Bone marrow (tissue), 2 donors: ENCODE results near the gene HNRNPF.

ENCODE experiments used
- DNase-seq, 2 donors: peaks; one replicate each; lab custom pipeline; 2025; lab: John Stamatoyannopoulos, UW

Gene HNRNPF

GRCh38 chr10:43376828-43377423 lies 32.1 kb downstream of the HNRNPF start:
- no peak for DNase-seq

DNA sequence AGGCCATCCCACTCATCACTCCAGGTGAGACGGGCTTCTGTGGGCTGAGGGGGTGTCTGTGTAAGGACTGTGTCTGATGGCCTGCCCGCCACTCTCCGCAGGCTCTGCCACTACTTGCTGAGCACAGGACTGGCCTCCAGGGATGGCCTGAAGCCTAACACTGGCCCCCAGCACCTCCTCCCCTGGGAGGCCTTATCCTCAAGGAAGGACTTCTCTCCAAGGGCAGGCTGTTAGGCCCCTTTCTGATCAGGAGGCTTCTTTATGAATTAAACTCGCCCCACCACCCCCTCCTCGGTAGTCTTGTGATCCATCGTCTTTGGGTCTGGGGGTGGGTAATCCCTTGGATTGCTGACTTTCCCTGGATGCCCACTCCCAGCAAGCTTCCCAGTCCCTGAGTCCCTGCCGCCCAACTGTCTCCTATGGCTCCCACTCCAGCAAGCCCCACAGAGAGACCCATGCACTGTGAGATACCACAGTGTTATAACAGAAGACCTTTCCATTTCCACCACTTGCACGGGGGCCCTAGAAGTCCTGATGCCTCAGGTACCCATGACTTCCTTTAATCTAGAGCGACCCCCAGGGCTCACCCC lies 32.8 kb downstream of the HNRNPF start:
- no peak for DNase-seq

DNA sequence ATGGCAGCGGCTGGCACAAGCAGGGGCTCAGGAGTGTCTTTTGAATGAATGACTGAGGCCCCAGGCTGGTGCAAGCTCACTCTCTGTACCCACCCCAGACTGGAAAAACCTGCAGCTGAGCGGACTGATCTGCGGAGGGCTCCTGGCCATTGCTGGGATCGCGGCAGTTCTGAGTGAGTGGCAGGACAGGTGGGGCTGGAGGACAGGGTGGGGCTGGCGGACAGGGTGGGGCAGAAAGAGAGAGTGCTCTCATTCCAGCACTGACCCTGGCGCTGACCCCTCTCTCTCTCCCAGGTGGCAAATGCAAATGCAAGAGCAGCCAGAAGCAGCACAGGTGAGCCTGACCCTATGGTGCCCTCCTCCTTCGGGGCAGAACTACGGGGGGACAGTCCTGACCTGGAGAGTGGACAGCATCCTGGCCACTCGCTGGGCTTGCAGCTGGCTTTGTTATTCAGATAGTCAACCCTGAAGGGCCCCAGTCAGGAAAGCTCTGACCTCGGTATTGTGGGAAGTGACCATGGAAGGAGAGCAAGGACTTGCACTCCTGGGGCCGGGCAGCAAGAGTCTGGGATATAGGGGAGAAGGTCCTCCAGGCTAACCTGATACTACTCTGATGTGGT lies 33.5 kb downstream of the HNRNPF start:
- DNase-seq = no peak

- no peak for DNase-seq
Measured at GRCh38 chr10:43374194-43374593, 34.8 kb downstream of the HNRNPF start.

- DNase-seq = no peak
Measured at GRCh38 chr10:43373461-43373860, 35.5 kb downstream of the HNRNPF start.

- DNase-seq = no peak
Measured at GRCh38 chr10:43372765-43373361, 36.1 kb downstream of the HNRNPF start.

- no peak for DNase-seq
Measured at GRCh38 chr10:43371418-43371817, 37.6 kb downstream of the HNRNPF start, which contains the start of gene FXYD4. Gene FXYD4 (plus strand): TSS chr10:43371636. CDS start chr10:43373747, 2,111 bp downstream.

DNA sequence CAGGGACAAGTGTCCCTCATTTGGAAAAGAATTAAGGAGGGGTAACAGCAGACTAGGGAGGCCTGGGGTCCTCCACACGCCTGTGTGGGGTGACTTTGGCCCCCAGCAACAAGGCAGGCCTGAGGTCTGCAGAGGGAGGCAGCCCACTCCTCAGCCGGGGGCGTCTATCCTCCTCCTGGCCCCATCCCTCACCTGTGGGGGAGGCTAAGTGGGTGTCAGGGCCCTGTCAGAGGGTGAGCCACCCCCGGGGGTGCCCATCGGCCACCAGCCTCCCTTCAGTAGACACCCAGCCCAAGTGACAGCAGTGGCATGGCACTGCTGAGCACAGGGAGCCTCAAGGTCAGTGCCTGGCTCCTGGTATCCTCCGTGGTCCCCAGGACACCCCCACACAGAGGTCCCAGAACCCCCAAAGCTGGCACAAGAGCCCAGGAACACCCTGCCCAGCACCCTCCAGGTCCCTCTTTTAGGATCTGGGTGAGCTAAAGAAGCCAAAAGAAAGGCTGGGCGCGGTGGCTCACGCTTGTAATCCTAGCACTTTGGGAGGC lies 38.2 kb downstream of the HNRNPF start:
- DNase-seq = no peak

- DNase-seq = no peak
Measured at GRCh38 chr10:43369921-43370320, 39.1 kb downstream of the HNRNPF start.

DNA sequence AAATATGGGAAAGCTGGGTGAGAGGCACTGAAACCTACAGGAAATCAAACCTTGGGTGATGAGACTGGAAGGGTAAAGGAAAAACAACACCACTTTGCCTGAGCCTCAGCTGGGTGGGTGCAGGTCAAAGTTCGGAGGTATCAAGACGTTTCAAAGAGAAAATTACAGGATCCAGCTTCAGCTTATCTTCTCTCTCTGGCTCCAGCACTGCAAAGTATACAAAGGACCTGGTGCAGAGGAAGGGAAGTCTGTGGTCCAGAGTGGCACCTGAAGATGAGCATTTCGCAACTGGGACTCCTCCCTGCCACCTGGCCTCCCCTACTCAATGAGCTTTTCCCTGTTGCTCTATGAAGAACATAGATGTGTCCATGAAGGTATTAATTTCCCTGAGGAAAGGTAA lies 44.0 kb downstream of the HNRNPF start:
- DNase-seq = no peak

DNA sequence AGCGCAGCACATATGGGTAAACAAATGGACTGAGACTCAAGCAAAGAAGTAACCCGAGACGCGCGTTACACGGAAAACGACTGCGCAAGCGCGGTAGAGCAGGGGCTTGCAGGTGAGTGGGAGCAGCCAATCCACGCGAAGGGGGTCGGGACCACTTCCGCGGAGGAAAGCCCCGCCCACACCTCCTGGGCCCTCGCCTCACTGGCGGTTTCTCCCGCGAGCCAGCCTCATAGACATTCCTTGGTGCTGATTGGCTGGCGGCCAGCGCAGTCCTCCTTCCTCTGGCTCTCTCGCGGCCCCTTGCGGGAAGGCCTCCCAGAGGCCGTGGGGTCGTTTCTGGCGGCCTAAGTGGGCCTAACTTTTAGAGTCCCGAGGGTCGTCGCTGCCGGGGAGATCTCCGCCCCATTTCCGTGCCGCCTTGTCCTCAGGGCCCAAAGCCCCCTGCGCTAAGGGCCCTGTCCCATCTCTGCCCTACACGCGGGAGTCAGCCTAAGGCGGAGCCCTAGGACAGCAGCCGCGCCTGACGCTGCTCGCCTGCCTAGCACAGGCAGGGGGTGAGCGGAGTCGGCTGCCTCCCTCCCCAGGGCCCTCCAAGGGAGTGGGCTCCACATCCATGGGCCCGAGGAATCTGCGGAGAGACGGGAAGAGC lies 46.7 kb downstream of the HNRNPF start:
- peak; percentile 52 to 93 for DNase-seq

- no peak for DNase-seq
Measured at GRCh38 chr10:43361547-43362190, 47.3 kb downstream of the HNRNPF start.

DNA sequence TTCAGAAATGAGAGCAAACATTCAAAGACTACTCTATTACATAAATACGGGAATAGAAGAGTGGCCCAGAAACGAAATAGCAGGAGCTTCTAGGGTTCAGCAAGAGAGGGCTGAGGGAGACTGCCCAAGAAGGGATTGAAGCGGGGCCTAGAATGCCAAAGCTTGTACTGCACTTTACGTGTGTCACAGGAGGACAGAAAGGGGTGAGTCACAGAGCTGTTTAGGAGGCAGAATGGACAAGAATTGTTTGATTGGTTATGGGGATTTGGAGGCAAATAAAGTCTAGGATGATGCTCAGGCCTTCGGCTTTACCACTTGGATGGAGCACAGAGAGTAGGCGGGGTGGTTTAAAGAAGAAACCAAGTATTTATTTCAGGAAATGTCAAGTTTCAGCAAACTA lies 48.9 kb downstream of the HNRNPF start:
- no peak for DNase-seq

- no peak for DNase-seq
Measured at GRCh38 chr10:43355749-43356371, 53.1 kb downstream of the HNRNPF start.

DNA sequence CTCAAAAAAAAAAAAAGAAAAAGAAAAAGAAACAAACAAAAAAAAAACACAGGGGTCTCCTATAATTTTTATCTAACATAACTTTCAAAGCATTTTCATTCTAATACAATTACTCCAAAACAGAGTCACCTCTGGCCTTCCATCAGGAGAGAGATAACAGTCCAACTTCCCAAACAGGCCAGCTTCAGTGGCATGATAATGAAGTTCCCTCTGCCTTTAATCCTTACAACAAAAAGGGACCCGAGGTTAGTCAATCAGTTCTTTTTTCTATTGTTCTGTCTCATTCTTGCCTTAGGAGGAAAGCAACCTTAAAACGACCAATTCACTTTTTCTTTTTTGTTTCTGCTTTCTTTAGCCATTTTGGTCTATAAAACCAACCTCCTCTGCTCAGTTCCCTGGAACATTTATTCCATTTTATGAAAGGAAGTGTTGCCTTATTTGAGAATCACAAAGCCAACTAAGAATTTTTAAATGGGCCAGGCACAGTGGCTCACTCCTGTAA lies 54.1 kb downstream of the HNRNPF start:
- no peak for DNase-seq

- DNase-seq = no peak
Measured at GRCh38 chr10:43354330-43354635, 54.7 kb downstream of the HNRNPF start.

DNA sequence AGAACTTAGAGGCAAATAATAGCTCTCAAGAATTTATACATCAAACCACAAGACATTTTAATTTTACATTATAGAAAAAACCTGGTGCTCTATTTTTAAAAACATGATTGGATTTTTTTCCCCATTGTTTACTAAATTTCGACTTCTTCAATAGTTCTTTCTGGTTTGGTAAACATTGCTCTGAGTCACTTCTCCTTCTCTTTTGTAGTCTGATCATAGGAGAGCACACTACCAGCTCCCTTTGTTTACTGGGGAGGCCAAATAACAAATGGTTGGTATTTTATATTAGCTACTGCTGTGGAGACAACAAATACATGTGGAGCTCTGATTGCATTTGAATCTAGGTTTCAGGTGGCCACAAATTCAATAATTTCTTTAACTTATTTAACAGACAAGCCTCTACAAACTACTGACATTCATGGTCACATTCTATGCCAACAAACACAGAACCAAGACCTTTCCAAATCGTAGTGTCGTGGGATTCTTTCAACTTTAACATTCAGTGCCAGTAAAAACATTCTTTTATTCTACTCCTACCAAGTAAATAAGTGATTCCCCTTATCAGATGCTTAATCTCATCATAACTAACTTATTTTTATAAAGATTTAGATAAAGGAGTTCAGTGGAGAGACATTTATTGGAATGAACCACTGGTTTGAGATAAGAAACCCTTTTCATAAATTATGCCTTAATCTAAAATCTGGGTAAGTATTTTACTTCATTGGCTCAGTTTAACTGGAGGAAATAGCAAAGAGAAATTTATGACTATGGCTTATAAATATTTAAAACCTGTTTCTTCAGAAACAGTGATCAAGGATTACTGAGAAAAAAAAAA lies 55.3 kb downstream of the HNRNPF start:
- no peak for DNase-seq

GRCh38 chr10:43352951-43353350 lies 56.0 kb downstream of the HNRNPF start:
- DNase-seq = no peak

DNA sequence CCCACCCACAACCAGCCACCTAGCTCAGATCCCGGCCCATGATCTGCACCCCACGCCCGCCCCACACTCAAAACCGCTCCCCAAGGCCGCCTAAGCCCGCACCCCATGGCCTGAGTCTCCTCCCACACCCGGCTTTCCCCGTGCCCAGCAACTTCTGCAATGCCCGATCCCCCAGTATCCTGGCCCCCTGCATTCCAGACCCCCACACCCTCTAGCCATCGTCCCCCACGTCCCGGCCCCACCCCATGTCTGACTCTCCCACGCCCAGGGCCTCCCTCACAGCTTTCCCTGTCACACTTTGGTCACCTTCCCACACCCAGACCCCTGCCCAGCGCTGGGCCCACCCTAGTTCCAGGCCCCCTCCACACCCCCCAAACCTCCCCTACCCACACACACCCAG lies 57.7 kb downstream of the HNRNPF start:
- DNase-seq = no peak

DNA sequence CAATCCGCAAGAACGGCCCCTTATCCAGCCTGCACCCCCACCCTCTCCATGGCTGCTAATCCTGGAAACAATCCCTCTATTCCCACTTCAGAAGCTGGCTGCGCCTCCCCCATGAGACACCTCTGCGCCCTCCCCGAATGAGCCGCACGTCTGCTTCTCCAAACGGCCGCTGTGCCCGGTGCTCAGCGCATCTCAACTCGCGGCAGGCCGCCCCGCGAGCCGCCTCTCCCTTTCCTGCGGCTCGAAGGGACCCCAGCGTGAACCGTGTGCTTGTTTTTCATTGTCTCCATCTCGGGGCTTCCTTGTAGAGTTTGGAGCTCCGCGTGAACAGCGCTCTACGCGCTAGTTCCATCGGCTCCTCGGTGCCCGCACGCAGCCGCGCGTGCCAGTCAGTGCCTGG lies 58.3 kb downstream of the HNRNPF start:
- no peak for DNase-seq

DNA sequence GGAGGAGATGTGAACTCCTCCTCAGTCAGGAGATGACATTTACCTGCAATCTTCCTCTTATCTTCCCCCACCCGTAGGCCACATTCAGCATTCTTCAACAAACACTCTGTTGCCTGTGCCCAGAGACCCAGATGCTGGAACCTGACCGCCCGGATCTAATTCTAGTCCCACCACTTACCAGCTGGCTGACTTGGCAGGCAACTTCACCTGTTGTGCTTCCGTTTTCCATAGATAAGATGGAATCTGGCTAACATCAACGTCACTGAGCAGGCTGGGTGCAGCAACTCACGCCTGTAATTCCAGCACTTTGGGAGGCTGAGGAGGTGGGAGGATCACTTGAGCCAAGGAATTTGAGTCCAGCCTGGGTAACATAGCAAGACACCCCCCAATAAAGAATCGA lies 58.8 kb downstream of the HNRNPF start:
- DNase-seq = no peak
